Measurements from ENCODE around the gene CECR2.

CECR2 gene

DNA sequence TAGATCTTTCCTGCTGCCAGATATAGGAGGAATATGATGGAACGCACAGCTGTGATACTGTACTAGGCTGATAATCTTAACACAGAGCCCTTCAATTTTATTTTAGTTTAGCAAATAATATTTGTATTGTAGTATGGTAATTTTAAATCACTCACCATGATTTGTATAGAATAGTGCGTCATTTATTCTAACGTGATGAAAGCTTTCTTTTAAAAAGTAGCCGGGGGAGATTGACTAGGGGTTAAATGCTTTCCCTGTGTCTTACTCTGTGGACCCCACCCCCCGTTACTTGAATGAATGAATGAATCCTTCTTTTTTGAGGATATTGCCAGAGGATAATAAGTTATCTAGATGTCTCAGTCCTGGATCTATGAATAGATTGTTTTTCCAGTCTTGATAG lies 72.1 kb downstream of the CECR2 start:
- ATAC-seq (ENCODE audit: insufficient read depth, low read depth) = no peak
- no peak for TF ChIP-seq EZH2 (IDR thresholded peaks at IDR 0.05; ENCODE audit: borderline replicate concordance, low read depth, low read length, severe bottlenecking)
- TF ChIP-seq, protein P1, sequence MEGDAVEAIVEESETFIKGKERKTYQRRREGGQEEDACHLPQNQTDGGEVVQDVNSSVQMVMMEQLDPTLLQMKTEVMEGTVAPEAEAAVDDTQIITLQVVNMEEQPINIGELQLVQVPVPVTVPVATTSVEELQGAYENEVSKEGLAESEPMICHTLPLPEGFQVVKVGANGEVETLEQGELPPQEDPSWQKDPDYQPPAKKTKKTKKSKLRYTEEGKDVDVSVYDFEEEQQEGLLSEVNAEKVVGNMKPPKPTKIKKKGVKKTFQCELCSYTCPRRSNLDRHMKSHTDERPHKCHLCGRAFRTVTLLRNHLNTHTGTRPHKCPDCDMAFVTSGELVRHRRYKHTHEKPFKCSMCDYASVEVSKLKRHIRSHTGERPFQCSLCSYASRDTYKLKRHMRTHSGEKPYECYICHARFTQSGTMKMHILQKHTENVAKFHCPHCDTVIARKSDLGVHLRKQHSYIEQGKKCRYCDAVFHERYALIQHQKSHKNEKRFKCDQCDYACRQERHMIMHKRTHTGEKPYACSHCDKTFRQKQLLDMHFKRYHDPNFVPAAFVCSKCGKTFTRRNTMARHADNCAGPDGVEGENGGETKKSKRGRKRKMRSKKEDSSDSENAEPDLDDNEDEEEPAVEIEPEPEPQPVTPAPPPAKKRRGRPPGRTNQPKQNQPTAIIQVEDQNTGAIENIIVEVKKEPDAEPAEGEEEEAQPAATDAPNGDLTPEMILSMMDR (IDR thresholded peaks at IDR 0.05; ENCODE audit: borderline replicate concordance, extremely low read depth, low read length, poor library complexity, severe bottlenecking) = no peak
- Histone ChIP-seq H3K4me2 (ENCODE audit: insufficient read depth, low read length) (no peak overlapping the region), H3K9ac (ENCODE audit: low read depth, low read length) (no peak overlapping the region), H3K36me3 (ENCODE audit: insufficient read depth, low read length) (no peaks in the 10 kb centered on the region), H3K4me3 (ENCODE audit: low read depth in 1 of 2, low read length in 2 of 2) (no peak overlapping the region), H3K4me1 (ENCODE audit: insufficient read depth, low read length) (no peaks in the 10 kb centered on the region), H3K79me2 (ENCODE audit: insufficient read depth, low read length) (no peaks in the 10 kb centered on the region), H3K9me3 (ENCODE audit: insufficient read depth, low read length, severe bottlenecking) (no peaks in the 10 kb centered on the region), H2AFZ (ENCODE audit: low read depth, low read length) (no peak overlapping the region), H3K27me3 (ENCODE audit: insufficient read depth, low read length, poor library complexity) (peaks cover 3% of the 10 kb centered on the region), H3K27ac (ENCODE audit: low read length) (no peak overlapping the region), H4K20me1 (ENCODE audit: insufficient read depth, low read length) (no peaks in the 10 kb centered on the region)
- no peak for DNase-seq

DNA sequence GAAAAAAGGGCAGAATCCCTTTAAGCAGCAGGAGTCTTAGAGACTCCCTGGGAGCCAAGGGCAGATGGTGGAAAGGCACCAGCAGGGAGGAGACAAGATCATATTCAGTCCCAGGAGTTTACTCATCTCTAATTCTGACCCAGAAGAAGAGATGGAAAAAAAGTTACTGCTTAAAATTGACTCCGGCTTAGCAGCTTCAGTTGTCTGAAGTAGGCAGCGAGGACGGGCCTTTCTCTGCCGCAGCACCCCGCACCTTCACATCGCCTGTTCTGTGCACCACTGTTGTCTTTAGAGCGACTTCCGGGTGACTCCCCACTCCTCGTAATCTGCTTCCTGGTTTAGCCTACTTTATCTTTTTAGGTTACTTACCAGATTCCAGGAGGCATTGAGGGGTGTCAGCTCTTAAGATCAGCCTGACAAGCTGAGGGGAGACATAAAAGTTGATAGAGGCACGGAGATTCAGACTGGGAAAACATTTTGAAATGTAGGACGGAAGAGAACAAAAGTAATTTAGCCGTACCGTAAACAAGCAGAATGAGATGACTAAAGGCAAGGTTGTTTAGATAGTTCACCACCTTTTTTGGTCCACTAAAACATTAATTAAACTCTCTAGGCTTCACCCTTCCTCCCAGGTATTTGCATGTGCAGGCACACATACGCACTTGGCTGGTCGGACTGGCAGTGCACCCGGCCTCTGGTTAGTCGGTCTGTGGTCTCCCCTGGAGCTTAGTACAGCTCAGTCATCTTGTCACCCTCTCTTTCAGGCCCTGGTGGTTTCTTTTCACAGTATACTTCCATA lies 74.3 kb downstream of the CECR2 start:
- Histone ChIP-seq H3K9ac (ENCODE audit: low read depth, low read length) (no peak overlapping the region), H3K4me2 (ENCODE audit: insufficient read depth, low read length) (no peak overlapping the region), H3K4me3 (ENCODE audit: low read depth in 1 of 2, low read length in 2 of 2) (no peak overlapping the region), H3K36me3 (ENCODE audit: insufficient read depth, low read length) (no peaks in the 10 kb centered on the region), H2AFZ (ENCODE audit: low read depth, low read length) (no peak overlapping the region), H4K20me1 (ENCODE audit: insufficient read depth, low read length) (no peaks in the 10 kb centered on the region), H3K27ac (ENCODE audit: low read length) (no peak overlapping the region), H3K9me3 (ENCODE audit: insufficient read depth, low read length, severe bottlenecking) (no peaks in the 10 kb centered on the region), H3K4me1 (ENCODE audit: insufficient read depth, low read length) (no peaks in the 10 kb centered on the region), H3K27me3 (ENCODE audit: insufficient read depth, low read length, poor library complexity) (peaks cover 3% of the 10 kb centered on the region), H3K79me2 (ENCODE audit: insufficient read depth, low read length) (no peaks in the 10 kb centered on the region)
- ATAC-seq (ENCODE audit: insufficient read depth, low read depth) (no peak), DNase-seq (no peak)
- TF ChIP-seq EZH2 (IDR thresholded peaks at IDR 0.05; ENCODE audit: borderline replicate concordance, low read depth, low read length, severe bottlenecking) = no peak
- TF ChIP-seq, protein P1 (IDR thresholded peaks at IDR 0.05; ENCODE audit: borderline replicate concordance, extremely low read depth, low read length, poor library complexity, severe bottlenecking) = no peak

DNA sequence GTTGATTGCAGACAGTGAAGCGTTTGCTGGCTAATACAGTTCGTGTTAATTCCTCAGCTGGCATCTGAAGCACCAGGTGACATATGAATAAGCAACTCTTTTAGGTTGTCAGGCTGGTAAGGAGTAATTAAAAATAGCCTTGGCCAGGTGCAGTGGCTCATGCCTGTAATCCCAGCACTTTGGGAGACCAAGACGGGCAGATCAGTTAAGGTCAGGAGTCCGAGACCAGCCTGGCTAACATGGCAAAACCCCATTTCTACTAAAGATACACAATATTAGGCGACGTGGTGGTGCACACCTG lies 74.9 kb downstream of the CECR2 start:
- H3K4me2 ChIP-seq (ENCODE audit: insufficient read depth, low read length) = no peak overlapping the region
- no peaks in the 10 kb centered on the region for H4K20me1 ChIP-seq (ENCODE audit: insufficient read depth, low read length)
- no peak overlapping the region for H2AFZ ChIP-seq (ENCODE audit: low read depth, low read length)
- H3K4me1 ChIP-seq (ENCODE audit: insufficient read depth, low read length) = no peaks in the 10 kb centered on the region
- ATAC-seq (ENCODE audit: insufficient read depth, low read depth) = no peak
- H3K36me3 ChIP-seq (ENCODE audit: insufficient read depth, low read length) = no peaks in the 10 kb centered on the region
- TF ChIP-seq, protein P1 (IDR thresholded peaks at IDR 0.05; ENCODE audit: borderline replicate concordance, extremely low read depth, low read length, poor library complexity, severe bottlenecking) = no peak
- TF ChIP-seq EZH2 (IDR thresholded peaks at IDR 0.05; ENCODE audit: borderline replicate concordance, low read depth, low read length, severe bottlenecking) = no peak
- no peak overlapping the region for H3K27ac ChIP-seq (ENCODE audit: low read length)
- H3K79me2 ChIP-seq (ENCODE audit: insufficient read depth, low read length) = no peaks in the 10 kb centered on the region
- no peak overlapping the region for H3K9ac ChIP-seq (ENCODE audit: low read depth, low read length)
- H3K9me3 ChIP-seq (ENCODE audit: insufficient read depth, low read length, severe bottlenecking) = no peaks in the 10 kb centered on the region
- peaks cover 3% of the 10 kb centered on the region for H3K27me3 ChIP-seq (ENCODE audit: insufficient read depth, low read length, poor library complexity)
- H3K4me3 ChIP-seq (ENCODE audit: low read depth in 1 of 2, low read length in 2 of 2) = no peak overlapping the region
- DNase-seq = no peak
